ENCODE results near the gene ZNF593OS. TPM values are rescaled to one million over a fixed set of nuclear protein-coding genes. Genes with fewer than 3 reads are reported as not detected.

The ZNF593OS gene
- total RNA-seq, 4 donors from 2014 or later: not detected

- Histone ChIP-seq H3K4me1 (no peaks in the 10 kb centered on the region), H3K9me3 (no peaks in the 10 kb centered on the region), H3K36me3 (no peaks in the 10 kb centered on the region), H3K4me3 (no peak overlapping the region), H3K27me3 (no peaks in the 10 kb centered on the region), H3K27ac (peak overlapping the region in 1 of 2 donors; percentile 3)
- TF ChIP-seq CTCF (IDR thresholded peaks at IDR 0.05): no peak
- no peak for TF ChIP-seq POLR2A (IDR thresholded peaks at IDR 0.05)
- DNase-seq: no peak
- intact Hi-C loops (cut with DNase I; ENCODE audit: low total_unique reads): no loop called here
Measured at GRCh38 chr1:26122988-26123973, 48.4 kb downstream of the ZNF593OS start.

DNA sequence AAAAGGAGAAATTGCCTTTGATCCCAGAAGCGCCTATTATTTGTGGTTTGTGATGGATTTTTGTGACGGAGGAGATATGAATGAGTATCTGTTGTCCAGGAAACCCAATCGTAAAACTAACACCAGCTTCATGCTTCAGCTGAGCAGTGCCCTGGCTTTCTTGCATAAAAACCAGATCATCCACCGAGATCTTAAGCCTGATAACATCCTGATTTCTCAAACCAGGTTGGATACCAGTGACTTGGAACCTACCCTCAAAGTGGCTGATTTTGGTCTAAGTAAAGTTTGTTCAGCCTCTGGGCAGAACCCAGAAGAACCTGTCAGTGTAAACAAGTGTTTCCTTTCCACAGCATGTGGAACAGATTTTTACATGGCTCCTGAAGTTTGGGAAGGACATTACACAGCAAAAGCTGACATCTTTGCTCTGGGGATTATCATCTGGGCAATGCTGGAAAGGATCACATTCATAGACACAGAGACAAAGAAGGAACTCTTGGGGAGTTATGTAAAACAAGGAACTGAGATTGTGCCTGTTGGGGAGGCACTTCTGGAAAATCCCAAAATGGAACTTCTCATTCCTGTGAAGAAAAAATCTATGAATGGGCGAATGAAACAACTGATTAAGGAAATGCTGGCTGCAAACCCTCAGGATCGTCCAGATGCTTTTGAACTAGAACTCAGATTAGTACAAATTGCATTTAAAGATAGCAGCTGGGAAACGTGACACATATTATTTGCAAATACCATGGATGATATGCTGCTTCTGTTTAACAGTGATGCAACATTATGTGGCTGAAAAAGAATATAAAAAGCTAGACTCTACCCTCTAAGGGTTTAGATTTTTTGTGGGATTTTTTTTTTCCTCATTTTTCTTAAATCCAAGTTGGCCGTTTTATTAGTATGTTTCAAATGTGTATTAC is 49.5 kb downstream of the ZNF593OS start:
- Histone ChIP-seq H3K27me3 (no peaks in the 10 kb centered on the region), H3K4me1 (no peaks in the 10 kb centered on the region), H3K9me3 (no peaks in the 10 kb centered on the region), H3K36me3 (no peaks in the 10 kb centered on the region), H3K27ac (no peak overlapping the region), H3K4me3 (no peak overlapping the region)
- DNase-seq: no peak
- intact Hi-C loops (cut with DNase I; ENCODE audit: low total_unique reads): no loop called here
- no peak for TF ChIP-seq CTCF (IDR thresholded peaks at IDR 0.05)
- TF ChIP-seq POLR2A (IDR thresholded peaks at IDR 0.05): no peak

GRCh38 chr1:26119892-26120608 is 51.6 kb downstream of the ZNF593OS start:
- intact Hi-C loops (cut with DNase I; ENCODE audit: low total_unique reads): no loop called here
- H3K36me3 ChIP-seq: no peaks in the 10 kb centered on the region
- no peak for TF ChIP-seq CTCF (IDR thresholded peaks at IDR 0.05)
- TF ChIP-seq POLR2A (IDR thresholded peaks at IDR 0.05): no peak
- no peak for DNase-seq
- H3K9me3 ChIP-seq: no peaks in the 10 kb centered on the region
- no peaks in the 10 kb centered on the region for H3K27me3 ChIP-seq
- no peak overlapping the region for H3K4me3 ChIP-seq
- no peak overlapping the region for H3K27ac ChIP-seq
- no peaks in the 10 kb centered on the region for H3K4me1 ChIP-seq

Other genes starting within 250 kb of the ZNF593OS start
- gene PAFAH2, start 173.8 kb downstream of the ZNF593OS start, total RNA-seq: 10 to 100 TPM in 1 of 4 donors, 1 to 10 TPM in 3; 6.2 to 12.3 (median 9.2) TPM
- 1 to 10 TPM in 2 of 4 donors, under 1 TPM in 1, not detected in 1; 0.26 to 2.7 (median 1.7) TPM for gene EXTL1, start 150.1 kb downstream of the ZNF593OS start, total RNA-seq
- under 1 TPM in 2 of 4 donors, not detected in 2; 0.07 to 0.49 TPM for gene SLC30A2, start 125.7 kb downstream of the ZNF593OS start, total RNA-seq
- 1 to 10 TPM in 1 of 4 donors, under 1 TPM in 1, not detected in 2; 0.77 to 5.4 TPM for gene TRIM63, start 104.2 kb downstream of the ZNF593OS start, total RNA-seq
- gene PDIK1L, start 60.0 kb downstream of the ZNF593OS start, total RNA-seq: 10 to 100 TPM; 13.8 to 95.6 (median 20.9) TPM
- gene FAM110D, start 12.8 kb downstream of the ZNF593OS start, total RNA-seq: 10 to 100 TPM in 2 of 4 donors, 1 to 10 TPM in 2; 3.2 to 21.0 (median 14.0) TPM
- not detected for gene C1orf232, start 2.9 kb downstream of the ZNF593OS start, total RNA-seq
- gene ZNF593, start 1.9 kb downstream of the ZNF593OS start, total RNA-seq: 10 to 100 TPM in 3 of 4 donors, 1 to 10 TPM in 1; 7.9 to 27.1 (median 16.3) TPM
- 10 to 100 TPM in 2 of 4 donors, 1 to 10 TPM in 1, under 1 TPM in 1; 0.29 to 13.3 (median 7.2) TPM for gene CNKSR1, start 5.7 kb upstream of the ZNF593OS start, total RNA-seq
- gene CATSPER4, start 18.8 kb upstream of the ZNF593OS start, total RNA-seq: not detected
- gene CEP85, start 62.4 kb upstream of the ZNF593OS start, total RNA-seq: 10 to 100 TPM in 1 of 4 donors, 1 to 10 TPM in 3; 1.8 to 14.0 (median 5.3) TPM
- gene SH3BGRL3, start 108.3 kb upstream of the ZNF593OS start, total RNA-seq: 10 to 100 TPM in 3 of 4 donors, 1 to 10 TPM in 1; 5.0 to 86.6 (median 52.3) TPM
- 10 to 100 TPM in 3 of 4 donors, 1 to 10 TPM in 1; 7.4 to 36.5 (median 13.4) TPM for gene UBXN11, start 134.8 kb upstream of the ZNF593OS start, total RNA-seq
- 1 to 10 TPM in 1 of 4 donors, not detected in 3; 7.8 TPM for gene CD52, start 146.1 kb upstream of the ZNF593OS start, total RNA-seq
- 1 to 10 TPM in 1 of 4 donors, not detected in 3; 3.0 TPM for gene CRYBG2, start 182.3 kb upstream of the ZNF593OS start, total RNA-seq
- gene ZNF683, start 200.9 kb upstream of the ZNF593OS start, total RNA-seq: not detected
- under 1 TPM in 1 of 4 donors, not detected in 3; 0.14 TPM for gene LIN28A, start 239.0 kb upstream of the ZNF593OS start, total RNA-seq

Measured in uterus (tissue), 4 donors.